Activated CD8-positive, alpha-beta T cell treated with anti-CD3 and anti-CD28 coated beads for 36 hours (primary cell): ENCODE data around the gene C15orf39. TPM values are rescaled to one million over a fixed set of nuclear protein-coding genes. Genes with fewer than 3 reads are reported as not detected.
"Not testable (repeated sequence)": the region's sequence is repeated elsewhere in the genome, so short reads cannot be mapped to it uniquely, and the experiment has no call there.

Experiments used
- ATAC-seq: fragments of 200-7000 bp; cut with Tn5 transposase; one replicate; pipeline ENCODE4 v1.10.0; 2021; ENCODE audit warnings: mild to moderate bottlenecking, moderate library complexity
- CTCF ChIA-PET: fragments of 350-600 bp; sonication (Branson Sonifier 250); formaldehyde crosslinking; loops from one replicate; lab custom pipeline; 2021; ENCODE audit warnings: antibody characterized with exemption; lab: Charles Lee
- POLR2A ChIA-PET: fragments of 350-600 bp; sonication (Branson Sonifier 250); formaldehyde crosslinking; loops from one replicate; lab custom pipeline; 2021; ENCODE audit warnings: antibody characterized with exemption; lab: Charles Lee
- DNase-seq: peaks from one replicate; pipeline ENCODE4 v3.0.0-alpha.2; 2020
- H3K27ac Mint-ChIP-seq: one replicate; pipeline ENCODE4 v1.8.0; 2021; ENCODE audit warnings: mild to moderate bottlenecking, mixed read lengths
- H3K27me3 Mint-ChIP-seq: one replicate; pipeline ENCODE4 v1.8.0; 2021; ENCODE audit warnings: mixed read lengths
- H3K36me3 Mint-ChIP-seq: one replicate; pipeline ENCODE4 v1.8.0; 2021; ENCODE audit warnings: low read depth, mixed read lengths
- H3K4me1 Mint-ChIP-seq: one replicate; pipeline ENCODE4 v1.8.0; 2021; ENCODE audit warnings: low read depth, mixed read lengths
- H3K4me3 Mint-ChIP-seq: one replicate; pipeline ENCODE4 v1.8.0; 2021; ENCODE audit warnings: mild to moderate bottlenecking, moderate library complexity, mixed read lengths
- H3K9me3 Mint-ChIP-seq: one replicate; pipeline ENCODE4 v1.8.0; 2021; ENCODE audit warnings: mixed read lengths
- intact Hi-C: fragments of 100-400 bp; cut with micrococcal nuclease; formaldehyde crosslinking; loops from one replicate; pipeline ENCODE4 v1.10.0; 2022
- total RNA-seq, 2 experiments: library from RNA; stranded (reverse); gene quantifications; one replicate each; pipeline ENCODE4 v1.2.3, GENCODE V29; 2021
- TF ChIP-seq, protein P1 (sequence below): fragments of 200-600 bp; IDR thresholded peaks from one replicate; pipeline ENCODE4 v1.8.0; 2022; ENCODE audit warnings: antibody characterized with exemption, mild to moderate bottlenecking

The C15orf39 gene
- total RNA-seq, 2 experiments from 2014 or later: 22.1 to 24.1 TPM

DNA sequence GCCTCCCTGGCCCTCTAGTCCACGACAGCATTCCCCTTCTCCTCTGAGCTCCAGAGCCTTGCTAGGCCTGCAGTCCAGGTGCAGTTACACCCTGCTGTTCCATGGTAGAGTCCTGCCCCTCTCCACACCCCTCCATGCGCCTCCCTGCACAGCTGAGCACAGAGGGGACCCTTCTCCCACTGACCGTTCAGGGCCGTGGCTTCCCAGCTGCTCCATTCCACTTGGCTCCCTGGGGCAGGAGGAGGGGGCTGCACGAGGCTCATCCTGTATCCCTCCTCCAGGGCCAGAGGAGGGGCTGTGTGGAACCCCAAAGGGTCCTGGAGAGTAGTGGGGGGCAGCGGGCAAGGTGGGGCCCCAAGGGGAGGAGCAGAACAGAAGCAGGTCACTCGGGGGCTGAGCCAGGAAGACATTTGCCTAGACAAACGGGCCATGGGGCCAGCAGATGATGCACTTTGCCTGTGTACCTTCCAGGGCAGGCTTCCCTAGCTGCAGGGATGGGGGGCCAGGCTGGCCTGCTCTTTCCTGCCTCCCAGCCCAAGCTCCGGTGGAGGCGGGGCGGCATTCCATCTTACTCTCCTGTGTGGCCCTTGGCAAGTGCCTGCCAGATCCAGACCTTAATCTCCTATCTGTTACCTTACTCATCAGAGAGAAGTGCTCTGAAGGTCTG lies 35.8 kb downstream of the C15orf39 start:
- Mint-ChIP-seq H3K36me3 (no peaks in the 10 kb centered on the region), H3K27ac (no peak overlapping the region), H3K9me3 (no peaks in the 10 kb centered on the region), H3K4me1 (no peaks in the 10 kb centered on the region), H3K27me3 (peaks cover 5% of the 10 kb centered on the region), H3K4me3 (no peak overlapping the region)
- intact Hi-C loops: no loop called here
- ChIA-PET CTCF (no interaction called here), POLR2A (no interaction called here)
- DNase-seq (no peak), ATAC-seq (no peak)
- TF ChIP-seq, protein P1, sequence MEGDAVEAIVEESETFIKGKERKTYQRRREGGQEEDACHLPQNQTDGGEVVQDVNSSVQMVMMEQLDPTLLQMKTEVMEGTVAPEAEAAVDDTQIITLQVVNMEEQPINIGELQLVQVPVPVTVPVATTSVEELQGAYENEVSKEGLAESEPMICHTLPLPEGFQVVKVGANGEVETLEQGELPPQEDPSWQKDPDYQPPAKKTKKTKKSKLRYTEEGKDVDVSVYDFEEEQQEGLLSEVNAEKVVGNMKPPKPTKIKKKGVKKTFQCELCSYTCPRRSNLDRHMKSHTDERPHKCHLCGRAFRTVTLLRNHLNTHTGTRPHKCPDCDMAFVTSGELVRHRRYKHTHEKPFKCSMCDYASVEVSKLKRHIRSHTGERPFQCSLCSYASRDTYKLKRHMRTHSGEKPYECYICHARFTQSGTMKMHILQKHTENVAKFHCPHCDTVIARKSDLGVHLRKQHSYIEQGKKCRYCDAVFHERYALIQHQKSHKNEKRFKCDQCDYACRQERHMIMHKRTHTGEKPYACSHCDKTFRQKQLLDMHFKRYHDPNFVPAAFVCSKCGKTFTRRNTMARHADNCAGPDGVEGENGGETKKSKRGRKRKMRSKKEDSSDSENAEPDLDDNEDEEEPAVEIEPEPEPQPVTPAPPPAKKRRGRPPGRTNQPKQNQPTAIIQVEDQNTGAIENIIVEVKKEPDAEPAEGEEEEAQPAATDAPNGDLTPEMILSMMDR: no peak

DNA sequence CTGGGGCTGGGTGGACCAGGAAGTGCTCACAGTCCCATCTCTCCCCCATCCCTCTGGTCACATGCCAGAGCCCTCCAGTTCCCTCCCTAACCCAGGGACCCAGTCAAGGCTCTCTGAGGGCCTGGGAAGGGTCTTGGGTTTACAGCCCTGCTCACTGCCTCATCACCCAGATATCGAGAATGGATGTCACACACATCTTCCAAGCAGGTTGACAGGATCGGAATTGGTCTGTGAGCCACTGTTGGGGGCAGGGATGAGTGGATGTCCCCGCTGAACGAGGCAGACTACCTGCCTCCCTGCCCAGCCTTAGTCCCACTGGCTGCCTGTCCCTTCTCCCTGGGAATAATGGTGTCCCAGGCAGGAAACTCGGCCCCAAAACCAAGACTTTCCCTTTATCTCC lies 36.5 kb downstream of the C15orf39 start:
- Mint-ChIP-seq H3K4me1 (no peaks in the 10 kb centered on the region), H3K4me3 (no peak overlapping the region), H3K36me3 (no peaks in the 10 kb centered on the region), H3K27ac (no peak overlapping the region), H3K9me3 (no peaks in the 10 kb centered on the region), H3K27me3 (peaks cover 2% of the 10 kb centered on the region)
- CTCF ChIA-PET: no interaction called here
- ATAC-seq: no peak
- intact Hi-C loops: no loop called here
- DNase-seq: no peak
- TF ChIP-seq, protein P1: no peak
- POLR2A ChIA-PET: no interaction called here

GRCh38 chr15:75245741-75246140 lies 44.1 kb downstream of the C15orf39 start:
- H3K36me3 Mint-ChIP-seq, H3K4me3 Mint-ChIP-seq, DNase-seq, POLR2A ChIA-PET, H3K27me3 Mint-ChIP-seq, H3K9me3 Mint-ChIP-seq, H3K27ac Mint-ChIP-seq, H3K4me1 Mint-ChIP-seq, CTCF ChIA-PET, ATAC-seq, intact Hi-C loops: not testable (repeated sequence)

DNA sequence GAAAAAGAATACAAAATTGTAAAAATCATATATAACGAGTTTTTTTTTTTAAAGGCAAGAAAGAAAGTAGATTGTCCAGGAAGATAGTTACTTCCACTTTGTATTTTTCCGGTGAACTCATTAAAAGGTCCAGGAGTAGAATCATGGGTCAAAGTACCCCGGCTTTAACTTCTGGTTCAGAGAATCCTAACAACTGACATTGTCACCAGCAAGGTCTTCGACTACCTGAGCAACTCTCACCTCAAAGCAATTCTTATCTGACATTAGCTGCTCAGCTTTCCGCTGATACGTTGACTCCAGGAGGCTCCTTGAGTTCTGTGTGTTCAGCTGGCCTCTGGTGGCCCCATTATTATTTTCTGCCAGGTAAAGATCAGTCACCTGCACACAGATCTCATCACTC lies 47.3 kb downstream of the C15orf39 start:
- H3K27me3 Mint-ChIP-seq, ATAC-seq, H3K27ac Mint-ChIP-seq, H3K9me3 Mint-ChIP-seq, H3K4me1 Mint-ChIP-seq, CTCF ChIA-PET, DNase-seq, POLR2A ChIA-PET, H3K4me3 Mint-ChIP-seq, H3K36me3 Mint-ChIP-seq, intact Hi-C loops: not testable (repeated sequence)

DNA sequence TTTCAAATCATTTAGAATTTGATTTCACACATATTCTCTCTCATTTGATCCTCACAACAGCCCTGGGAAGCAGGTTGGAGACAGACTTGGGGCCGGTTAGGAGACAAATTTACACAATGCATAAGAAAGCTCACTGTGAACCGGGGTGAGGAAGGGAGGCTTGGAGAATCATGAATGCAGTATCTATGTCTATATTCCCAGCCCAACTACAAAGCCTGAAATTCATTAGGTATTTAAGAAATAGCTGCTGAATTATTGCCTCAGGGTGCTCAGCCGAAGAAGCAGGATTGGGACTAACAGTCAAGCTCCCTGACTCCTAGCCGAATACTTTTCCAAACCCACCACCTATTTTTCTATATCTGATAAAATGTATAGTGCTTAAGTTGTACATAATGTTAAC lies 48.0 kb downstream of the C15orf39 start:
- DNase-seq: no peak
- H3K36me3 Mint-ChIP-seq: no peaks in the 10 kb centered on the region
- intact Hi-C loops: no loop called here
- CTCF ChIA-PET: no interaction called here
- no peak for ATAC-seq
- POLR2A ChIA-PET: interaction anchor here (0.6 kb wide), 1 partner anchor 510 kb away, joined by 3 read pairs; no protein-coding TSS in a partner anchor
- no peak overlapping the region for H3K4me3 Mint-ChIP-seq
- H3K9me3 Mint-ChIP-seq: no peaks in the 10 kb centered on the region
- TF ChIP-seq, protein P1: no peak
- peaks cover 9% of the 10 kb centered on the region for H3K27me3 Mint-ChIP-seq
- H3K27ac Mint-ChIP-seq: no peak overlapping the region
- H3K4me1 Mint-ChIP-seq: no peaks in the 10 kb centered on the region

DNA sequence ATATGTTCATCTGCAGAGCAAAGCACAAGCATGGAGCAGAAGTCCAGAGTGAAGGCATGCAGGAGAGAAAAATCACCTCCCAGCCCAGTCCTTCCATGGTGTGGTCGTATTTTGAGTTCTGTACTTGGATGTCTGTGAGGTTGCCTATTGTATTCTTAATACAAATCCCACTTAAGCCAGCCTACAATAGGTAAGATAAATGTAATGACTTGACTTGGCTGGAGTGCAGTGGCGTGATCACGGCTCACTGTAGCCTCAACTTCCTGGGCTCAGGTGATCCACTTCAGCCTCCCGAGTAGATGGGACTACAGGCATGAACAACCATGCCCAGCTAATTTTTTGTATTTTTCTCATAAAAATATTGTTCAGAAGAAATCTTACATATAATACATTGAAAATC lies 49.7 kb downstream of the C15orf39 start:
- intact Hi-C loops, CTCF ChIA-PET, H3K4me1 Mint-ChIP-seq, POLR2A ChIA-PET, H3K9me3 Mint-ChIP-seq, DNase-seq, H3K27me3 Mint-ChIP-seq, H3K4me3 Mint-ChIP-seq, H3K36me3 Mint-ChIP-seq, ATAC-seq, H3K27ac Mint-ChIP-seq: not testable (repeated sequence)

- H3K4me3 Mint-ChIP-seq, CTCF ChIA-PET, H3K9me3 Mint-ChIP-seq, intact Hi-C loops, H3K4me1 Mint-ChIP-seq, ATAC-seq, H3K27me3 Mint-ChIP-seq, H3K27ac Mint-ChIP-seq, DNase-seq, POLR2A ChIA-PET, H3K36me3 Mint-ChIP-seq: not testable (repeated sequence)
These were observed 50.6 kb downstream of the C15orf39 start for GRCh38 chr15:75252285-75252684.

DNA sequence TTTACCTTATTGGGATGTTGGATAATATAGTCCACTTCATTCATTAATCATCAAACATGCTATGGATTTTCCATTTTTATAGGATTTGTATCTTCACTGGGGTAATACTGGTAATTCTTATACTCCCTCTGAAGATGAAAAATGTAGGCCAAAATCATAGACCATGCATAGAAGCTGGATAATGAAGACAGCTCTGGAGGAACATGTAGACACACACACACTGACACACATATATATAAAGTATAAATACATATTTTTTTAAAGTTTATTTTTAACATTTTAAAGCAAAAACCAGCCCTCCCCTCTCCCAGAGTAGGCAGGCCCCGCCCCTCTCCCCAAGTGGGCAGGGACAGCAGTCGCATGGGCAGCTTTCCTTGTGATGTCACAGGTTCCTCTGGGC lies 56.4 kb downstream of the C15orf39 start, which contains the start of gene GOLGA6C:
GOLGA6C (plus strand) TSS at position 301 of the 400 bp plus-strand sequence. CDS start 265 bp downstream, outside the sequence.
- CTCF ChIA-PET, ATAC-seq, H3K9me3 Mint-ChIP-seq, H3K27ac Mint-ChIP-seq, H3K36me3 Mint-ChIP-seq, DNase-seq, POLR2A ChIA-PET, intact Hi-C loops, H3K4me1 Mint-ChIP-seq, H3K4me3 Mint-ChIP-seq, H3K27me3 Mint-ChIP-seq: not testable (repeated sequence)

GRCh38 chr15:75258620-75259343 lies 57.1 kb downstream of the C15orf39 start:
- H3K36me3 Mint-ChIP-seq, POLR2A ChIA-PET, H3K27me3 Mint-ChIP-seq, H3K27ac Mint-ChIP-seq, DNase-seq, CTCF ChIA-PET, ATAC-seq, H3K4me3 Mint-ChIP-seq, H3K4me1 Mint-ChIP-seq, H3K9me3 Mint-ChIP-seq, intact Hi-C loops: not testable (repeated sequence)
